GM18870 (cell line): ENCODE measurements around the gene MYL11.
"Not testable (repeated sequence)": the region's sequence is repeated elsewhere in the genome, so short reads cannot be mapped to it uniquely, and the experiment has no call there.

Source experiments
- ATAC-seq: cut with Tn5 transposase; IDR thresholded peaks from one replicate; pipeline ENCODE4 v1.9.1; 2021; ENCODE audit warnings: moderate library complexity; ENCODE audit not compliant: unreplicated experiment

The MYL11 gene

GRCh38 chr16:30374538-30374937 lies at the start of gene MYL11:
Gene MYL11, plus strand, starts transcription at chr16:30374802. Its CDS starts 56 bp downstream, at chr16:30374858.
- no peak for ATAC-seq

GRCh38 chr16:30334473-30334989 lies 40.1 kb upstream of the MYL11 start:
- ATAC-seq = peak; percentile 70

GRCh38 chr16:30335028-30335597 lies 39.5 kb upstream of the MYL11 start:
- ATAC-seq = peak; percentile 37

GRCh38 chr16:30335598-30336474 lies 38.8 kb upstream of the MYL11 start:
- ATAC-seq = peak; percentile 18

GRCh38 chr16:30337964-30338357 lies 36.6 kb upstream of the MYL11 start:
- ATAC-seq = not testable (repeated sequence)

- not testable (repeated sequence) for ATAC-seq
Observed at GRCh38 chr16:30338715-30339114, 35.9 kb upstream of the MYL11 start.

- no peak for ATAC-seq
Observed at GRCh38 chr16:30340621-30341020, 34.0 kb upstream of the MYL11 start.

GRCh38 chr16:30341971-30342370 lies 32.6 kb upstream of the MYL11 start:
- not testable (repeated sequence) for ATAC-seq

- ATAC-seq = no peak
Observed at GRCh38 chr16:30342751-30343490, 31.7 kb upstream of the MYL11 start.

GRCh38 chr16:30343491-30343820 lies 31.1 kb upstream of the MYL11 start:
- not testable (repeated sequence) for ATAC-seq

- no peak for ATAC-seq
Observed at GRCh38 chr16:30346286-30346685, 28.3 kb upstream of the MYL11 start.

- ATAC-seq = no peak
Observed at GRCh38 chr16:30348113-30348512, 26.5 kb upstream of the MYL11 start.

GRCh38 chr16:30348929-30349328 lies 25.7 kb upstream of the MYL11 start:
- ATAC-seq = no peak

GRCh38 chr16:30349675-30350074 lies 24.9 kb upstream of the MYL11 start:
- peak; percentile 27 for ATAC-seq

GRCh38 chr16:30350134-30350871 lies 24.3 kb upstream of the MYL11 start:
- peak; percentile 44 for ATAC-seq

- ATAC-seq = no peak
Observed at GRCh38 chr16:30351001-30351441, 23.6 kb upstream of the MYL11 start.

- ATAC-seq = no peak
Observed at GRCh38 chr16:30351586-30352419, 22.8 kb upstream of the MYL11 start.

- no peak for ATAC-seq
Observed at GRCh38 chr16:30352488-30353401, 21.9 kb upstream of the MYL11 start.
